GM12878 (cell line): ENCODE measurements around the gene TUBA1A. TPM values are rescaled to one million over a fixed set of nuclear protein-coding genes. Genes with fewer than 3 reads are reported as not detected.

Experiments used
- CBFB ChIP-seq: IDR thresholded peaks from 2 replicates; pipeline ENCODE4 v1.6.1; 2016; ENCODE audit warnings: antibody characterized with exemption, low read depth
- CBX5 ChIP-seq: sonication (generic); IDR thresholded peaks from 2 replicates; pipeline ENCODE4 v1.6.1; 2016; ENCODE audit warnings: low read depth, moderate library complexity, mild to moderate bottlenecking, inconsistent platforms
- DPF2 ChIP-seq: fragments of 450-650 bp; IDR thresholded peaks from 2 replicates; pipeline ENCODE4 v1.6.1; 2017; ENCODE audit warnings: mild to moderate bottlenecking
- EGR1 ChIP-seq, 2 experiments: IDR thresholded peaks; 1 replicate in 1 of 2; 2 replicates in 1 of 2; pipeline ENCODE4 v1.6.1; 2011 to 2012; ENCODE audit warnings: low read depth in 2 of 2, low read length in 2 of 2, borderline replicate concordance in 1 of 2, mild to moderate bottlenecking in 1 of 2, moderate library complexity in 1 of 2
- FOXK2 ChIP-seq: fragments of 450-650 bp; IDR thresholded peaks from 2 replicates; pipeline ENCODE4 v1.6.1; 2017; ENCODE audit warnings: mild to moderate bottlenecking, moderate library complexity
- KLF5 ChIP-seq: fragments of 450-650 bp; IDR thresholded peaks from 2 replicates; pipeline ENCODE4 v1.6.1; 2014; ENCODE audit warnings: mild to moderate bottlenecking; ENCODE audit not compliant: partially characterized antibody
- LARP7 ChIP-seq: fragments of 450-650 bp; IDR thresholded peaks from 2 replicates; pipeline ENCODE4 v1.6.1; 2017; ENCODE audit warnings: mild to moderate bottlenecking
- MAX ChIP-seq: IDR thresholded peaks from 2 replicates; pipeline ENCODE4 v1.6.1; 2012; ENCODE audit warnings: low read depth, low read length, improper control_type of control experiment
- NR2F1 ChIP-seq: fragments of 450-650 bp; conservative IDR thresholded peaks from 2 replicates; pipeline ENCODE4 v1.6.1; 2017; ENCODE audit warnings: mild to moderate bottlenecking
- RAD21 ChIP-seq: IDR thresholded peaks from 2 replicates; pipeline ENCODE4 v1.6.1; 2011; ENCODE audit warnings: mild to moderate bottlenecking, low read depth, low read length, moderate library complexity; ENCODE audit not compliant: insufficient read depth
- RAD51 ChIP-seq: fragments of 450-650 bp; IDR thresholded peaks from 2 replicates; pipeline ENCODE4 v1.6.1; 2016; ENCODE audit warnings: moderate library complexity, mild to moderate bottlenecking, inconsistent platforms
- RB1 ChIP-seq: fragments of 450-650 bp; formaldehyde crosslinking; IDR thresholded peaks from 2 replicates; pipeline ENCODE4 v1.6.1; 2017; ENCODE audit warnings: mild to moderate bottlenecking, borderline replicate concordance
- SKIL ChIP-seq: fragments of 450-650 bp; IDR thresholded peaks from 2 replicates; pipeline ENCODE4 v1.6.1; 2017; ENCODE audit warnings: mild to moderate bottlenecking, low read depth, inconsistent platforms; ENCODE audit not compliant: poor library complexity, severe bottlenecking
- SMAD1 ChIP-seq: fragments of 450-650 bp; IDR thresholded peaks from 2 replicates; pipeline ENCODE4 v1.6.1; 2018; ENCODE audit warnings: mild to moderate bottlenecking, low read depth; ENCODE audit not compliant: partially characterized antibody
- SPI1 ChIP-seq: IDR thresholded peaks from 2 replicates; pipeline ENCODE4 v1.6.1; 2011; ENCODE audit warnings: low read depth, mild to moderate bottlenecking, low read length, moderate library complexity, borderline replicate concordance; ENCODE audit not compliant: insufficient read depth
- TBL1XR1 ChIP-seq: IDR thresholded peaks from 2 replicates; pipeline ENCODE4 v1.6.1; 2012; ENCODE audit warnings: low read depth, low read length, improper control_type of control experiment
- USF1 ChIP-seq: IDR thresholded peaks from 2 replicates; pipeline ENCODE4 v1.6.1; 2011; ENCODE audit warnings: borderline replicate concordance, low read depth, mild to moderate bottlenecking, moderate library complexity, mixed read lengths, low read length; ENCODE audit not compliant: insufficient read depth; ENCODE audit errors: extremely low read length
- polyA plus RNA-seq, 11 experiments: library from polyadenylated mRNA; depleted of rRNA in 4 of 11; unstranded in 6 of 11; stranded (reverse) in 5 of 11; fragments of >200 nt; fragmentation: Nextera tagmentation in 4 of 11; fragmentation: Illumina TruSeq in 1 of 11; extraction: Ambion mirVana in 4 of 11; extraction: Trizol in 1 of 11; gene quantifications; 1 replicate in 1 of 11; 2 replicates in 10 of 11; pipeline versions ENCODE4 v1.2.1 to v1.2.3, GENCODE V29; 2011 to 2016; ENCODE audit warnings: inconsistent platforms in 2 of 11, missing spikeins in 2 of 11, low read depth in 1 of 11
- total RNA-seq, 4 experiments: library from RNA; depleted of rRNA in 3 of 4; stranded (reverse); fragments of >200 nt in 3 of 4; fragmentation: Illumina TruSeq in 1 of 4; extraction: Trizol in 1 of 4; gene quantifications; 2 replicates each; pipeline versions ENCODE4 v1.2.1 to v1.2.3, GENCODE V29; 2013 to 2021
- TF ChIP-seq, protein P1 (sequence below): fragments of 150-350 bp; IDR thresholded peaks from 2 replicates; pipeline ENCODE4 v1.6.1; 2016; ENCODE audit warnings: low read depth, low read length
- TF ChIP-seq, protein P2 (sequence below): IDR thresholded peaks from 2 replicates; pipeline ENCODE4 v1.6.1; 2011; ENCODE audit warnings: low read depth, low read length, improper control_type of control experiment, borderline replicate concordance
- TF ChIP-seq, protein P3 (sequence below): fragments of 450-650 bp; IDR thresholded peaks from 2 replicates; pipeline ENCODE4 v1.6.1; 2017; ENCODE audit warnings: low read depth, mild to moderate bottlenecking, moderate library complexity
- TF ChIP-seq, protein P4 (sequence below): IDR thresholded peaks from 2 replicates; pipeline ENCODE4 v1.6.1; 2012; ENCODE audit warnings: low read depth, low read length, improper control_type of control experiment

Gene TUBA1A
- total and polyA plus RNA-seq, 10 of the 15 experiments (the other 5 are each of a cell fraction or from before 2014, with no cell fraction given), result 129 to 496 (median 249) TPM

- TF ChIP-seq, protein P1, sequence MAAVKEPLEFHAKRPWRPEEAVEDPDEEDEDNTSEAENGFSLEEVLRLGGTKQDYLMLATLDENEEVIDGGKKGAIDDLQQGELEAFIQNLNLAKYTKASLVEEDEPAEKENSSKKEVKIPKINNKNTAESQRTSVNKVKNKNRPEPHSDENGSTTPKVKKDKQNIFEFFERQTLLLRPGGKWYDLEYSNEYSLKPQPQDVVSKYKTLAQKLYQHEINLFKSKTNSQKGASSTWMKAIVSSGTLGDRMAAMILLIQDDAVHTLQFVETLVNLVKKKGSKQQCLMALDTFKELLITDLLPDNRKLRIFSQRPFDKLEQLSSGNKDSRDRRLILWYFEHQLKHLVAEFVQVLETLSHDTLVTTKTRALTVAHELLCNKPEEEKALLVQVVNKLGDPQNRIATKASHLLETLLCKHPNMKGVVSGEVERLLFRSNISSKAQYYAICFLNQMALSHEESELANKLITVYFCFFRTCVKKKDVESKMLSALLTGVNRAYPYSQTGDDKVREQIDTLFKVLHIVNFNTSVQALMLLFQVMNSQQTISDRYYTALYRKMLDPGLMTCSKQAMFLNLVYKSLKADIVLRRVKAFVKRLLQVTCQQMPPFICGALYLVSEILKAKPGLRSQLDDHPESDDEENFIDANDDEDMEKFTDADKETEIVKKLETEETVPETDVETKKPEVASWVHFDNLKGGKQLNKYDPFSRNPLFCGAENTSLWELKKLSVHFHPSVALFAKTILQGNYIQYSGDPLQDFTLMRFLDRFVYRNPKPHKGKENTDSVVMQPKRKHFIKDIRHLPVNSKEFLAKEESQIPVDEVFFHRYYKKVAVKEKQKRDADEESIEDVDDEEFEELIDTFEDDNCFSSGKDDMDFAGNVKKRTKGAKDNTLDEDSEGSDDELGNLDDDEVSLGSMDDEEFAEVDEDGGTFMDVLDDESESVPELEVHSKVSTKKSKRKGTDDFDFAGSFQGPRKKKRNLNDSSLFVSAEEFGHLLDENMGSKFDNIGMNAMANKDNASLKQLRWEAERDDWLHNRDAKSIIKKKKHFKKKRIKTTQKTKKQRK, result no peak
- TF ChIP-seq SPI1 (no peak), RAD51 (peak; percentile 60; the same call in 1 of the 2 replicates), KLF5 (no peak), SMAD1 (no peak), SKIL (no peak), RB1 (no peak), FOXK2 (no peak), CBX5 (no peak), MAX (no peak), TBL1XR1 (no peak), RAD21 (no peak), LARP7 (no peak), EGR1 (IDR thresholded peaks at IDR 0.05; ENCODE audit: borderline replicate concordance in 1 of 2, low read depth in 2 of 2, low read length in 2 of 2) (no peak), USF1 (no peak), NR2F1 (no peak), CBFB (no peak), DPF2 (no peak)
- TF ChIP-seq, protein P2, sequence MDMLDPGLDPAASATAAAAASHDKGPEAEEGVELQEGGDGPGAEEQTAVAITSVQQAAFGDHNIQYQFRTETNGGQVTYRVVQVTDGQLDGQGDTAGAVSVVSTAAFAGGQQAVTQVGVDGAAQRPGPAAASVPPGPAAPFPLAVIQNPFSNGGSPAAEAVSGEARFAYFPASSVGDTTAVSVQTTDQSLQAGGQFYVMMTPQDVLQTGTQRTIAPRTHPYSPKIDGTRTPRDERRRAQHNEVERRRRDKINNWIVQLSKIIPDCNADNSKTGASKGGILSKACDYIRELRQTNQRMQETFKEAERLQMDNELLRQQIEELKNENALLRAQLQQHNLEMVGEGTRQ, result peak; percentile 11; the same call in 1 of the 2 replicates
- TF ChIP-seq, protein P3, sequence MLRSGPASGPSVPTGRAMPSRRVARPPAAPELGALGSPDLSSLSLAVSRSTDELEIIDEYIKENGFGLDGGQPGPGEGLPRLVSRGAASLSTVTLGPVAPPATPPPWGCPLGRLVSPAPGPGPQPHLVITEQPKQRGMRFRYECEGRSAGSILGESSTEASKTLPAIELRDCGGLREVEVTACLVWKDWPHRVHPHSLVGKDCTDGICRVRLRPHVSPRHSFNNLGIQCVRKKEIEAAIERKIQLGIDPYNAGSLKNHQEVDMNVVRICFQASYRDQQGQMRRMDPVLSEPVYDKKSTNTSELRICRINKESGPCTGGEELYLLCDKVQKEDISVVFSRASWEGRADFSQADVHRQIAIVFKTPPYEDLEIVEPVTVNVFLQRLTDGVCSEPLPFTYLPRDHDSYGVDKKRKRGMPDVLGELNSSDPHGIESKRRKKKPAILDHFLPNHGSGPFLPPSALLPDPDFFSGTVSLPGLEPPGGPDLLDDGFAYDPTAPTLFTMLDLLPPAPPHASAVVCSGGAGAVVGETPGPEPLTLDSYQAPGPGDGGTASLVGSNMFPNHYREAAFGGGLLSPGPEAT, result no peak
- TF ChIP-seq, protein P4, sequence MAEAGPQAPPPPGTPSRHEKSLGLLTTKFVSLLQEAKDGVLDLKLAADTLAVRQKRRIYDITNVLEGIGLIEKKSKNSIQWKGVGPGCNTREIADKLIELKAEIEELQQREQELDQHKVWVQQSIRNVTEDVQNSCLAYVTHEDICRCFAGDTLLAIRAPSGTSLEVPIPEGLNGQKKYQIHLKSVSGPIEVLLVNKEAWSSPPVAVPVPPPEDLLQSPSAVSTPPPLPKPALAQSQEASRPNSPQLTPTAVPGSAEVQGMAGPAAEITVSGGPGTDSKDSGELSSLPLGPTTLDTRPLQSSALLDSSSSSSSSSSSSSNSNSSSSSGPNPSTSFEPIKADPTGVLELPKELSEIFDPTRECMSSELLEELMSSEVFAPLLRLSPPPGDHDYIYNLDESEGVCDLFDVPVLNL, result no peak
- TF ChIP-seq, all 136 proteins: peak for 4
Observed at GRCh38 chr12:49138587-49138986, 50.3 kb downstream of the TUBA1A start (continued).
